IMR-90 (cell line): ENCODE measurements around the gene SLC2A2. TPM values are rescaled to one million over a fixed set of nuclear protein-coding genes. Genes with fewer than 3 reads are reported as not detected.

Experiments
- ATAC-seq: fragments of 200-7000 bp; cut with Tn5 transposase; 2 replicates; pipeline ENCODE4 v1.9.1; 2020; ENCODE audit warnings: low read depth, mild to moderate bottlenecking, moderate library complexity
- BruUV-seq: library from RNA; stranded (reverse); fragments of 400-500 nt; replicated peaks from 2 replicates; lab custom pipeline; 2021; lab: Mats Ljungman, UMichigan
- CTCF ChIA-PET: fragments of 300-600 bp; formaldehyde crosslinking; extraction: SDS; loops from one replicate; lab custom pipeline; 2021; ENCODE audit warnings: antibody characterized with exemption; lab: Yijun Ruan, JAX
- POLR2A ChIA-PET: fragments of 300-600 bp; sonication (Branson Sonifier 250); formaldehyde crosslinking; loops from one replicate; lab custom pipeline; 2022; ENCODE audit warnings: antibody characterized with exemption; ENCODE audit not compliant: unreplicated experiment; lab: Charles Lee
- DNase-seq: peaks from one replicate; pipeline ENCODE4 v3.0.0; 2013
- H2AFZ ChIP-seq: replicated peaks from 2 replicates; pipeline ENCODE3; 2013; ENCODE audit warnings: low read length, mild to moderate bottlenecking; ENCODE audit not compliant: poor library complexity
- H2AK5ac ChIP-seq: 2 replicates; pipeline ENCODE4 v1.6.1; 2013; ENCODE audit warnings: low read depth, low read length, inconsistent platforms
- H2AK9ac ChIP-seq: replicated peaks from 2 replicates; pipeline ENCODE3; 2013; ENCODE audit warnings: mild to moderate bottlenecking, low read depth, low read length, moderate library complexity; ENCODE audit not compliant: poor library complexity
- H2BK120ac ChIP-seq: 2 replicates; pipeline ENCODE4 v1.6.1; 2013; ENCODE audit warnings: low read depth, low read length, inconsistent platforms
- H2BK15ac ChIP-seq: 3 replicates; pipeline ENCODE4 v1.6.1; 2013; ENCODE audit warnings: low read depth, low read length, inconsistent platforms
- H2BK20ac ChIP-seq: 2 replicates; pipeline ENCODE4 v1.6.1; 2013; ENCODE audit warnings: low read depth, mild to moderate bottlenecking, inconsistent platforms, low read length, moderate library complexity
- H2BK5ac ChIP-seq: 2 replicates; pipeline ENCODE4 v1.6.1; 2013; ENCODE audit warnings: mild to moderate bottlenecking, low read depth, low read length, inconsistent platforms; ENCODE audit not compliant: poor library complexity, severe bottlenecking
- H3K14ac ChIP-seq: replicated peaks from 2 replicates; pipeline ENCODE4 v1.6.1; 2013; ENCODE audit warnings: low read depth, low read length, inconsistent platforms
- H3K18ac ChIP-seq: 2 replicates; pipeline ENCODE4 v1.6.1; 2013; ENCODE audit warnings: low read depth, low read length, control low read depth
- H3K23ac ChIP-seq: 2 replicates; pipeline ENCODE4 v1.6.1; 2013; ENCODE audit warnings: low read depth, low read length, inconsistent platforms
- H3K27ac ChIP-seq: 2 replicates; pipeline ENCODE4 v1.5.1; 2013; ENCODE audit warnings: mild to moderate bottlenecking, control low read depth, low read length; ENCODE audit not compliant: insufficient read depth
- H3K27me3 ChIP-seq: 2 replicates; pipeline ENCODE4 v1.6.1; 2013; ENCODE audit warnings: low read length; ENCODE audit not compliant: control insufficient read depth, insufficient read depth
- H3K36me3 ChIP-seq: 2 replicates; pipeline ENCODE4 v1.6.1; 2013; ENCODE audit warnings: low read length, mixed read lengths; ENCODE audit not compliant: control insufficient read depth, insufficient read depth
- H3K4ac ChIP-seq: 2 replicates; pipeline ENCODE4 v1.6.1; 2013; ENCODE audit warnings: low read depth, low read length, inconsistent platforms
- H3K4me1 ChIP-seq: 2 replicates; pipeline ENCODE4 v1.6.1; 2013; ENCODE audit warnings: low read length, mixed read lengths; ENCODE audit not compliant: control insufficient read depth, insufficient read depth
- H3K4me2 ChIP-seq: 2 replicates; pipeline ENCODE4 v1.6.1; 2013; ENCODE audit warnings: low read depth, mild to moderate bottlenecking, control low read depth, low read length, moderate library complexity
- H3K4me3 ChIP-seq: 2 replicates; pipeline ENCODE4 v1.5.1; 2013; ENCODE audit warnings: low read depth, mild to moderate bottlenecking, control low read depth, low read length, moderate library complexity; ENCODE audit not compliant: insufficient read depth
- H3K56ac ChIP-seq: 2 replicates; pipeline ENCODE4 v1.6.1; 2013; ENCODE audit warnings: low read length, inconsistent platforms; ENCODE audit not compliant: insufficient read depth; ENCODE audit errors: extremely low read depth
- H3K79me1 ChIP-seq, 2 experiments: 2 replicates each; pipeline ENCODE4 v1.6.1; 2013; ENCODE audit warnings: low read length in 2 of 2, inconsistent platforms in 1 of 2, low read depth in 1 of 2
- H3K9ac ChIP-seq: 2 replicates; pipeline ENCODE4 v1.6.1; 2013; ENCODE audit warnings: low read depth, low read length, control low read depth
- H3K9me1 ChIP-seq: 2 replicates; pipeline ENCODE4 v1.6.1; 2013; ENCODE audit warnings: low read length, inconsistent platforms; ENCODE audit not compliant: insufficient read depth
- H3K9me3 ChIP-seq: 2 replicates; pipeline ENCODE4 v1.6.1; 2013; ENCODE audit warnings: low read length; ENCODE audit not compliant: control insufficient read depth, insufficient read depth
- H4K20me1 ChIP-seq: 2 replicates; pipeline ENCODE4 v1.6.1; 2013; ENCODE audit warnings: low read length, inconsistent platforms; ENCODE audit not compliant: insufficient read depth
- H4K5ac ChIP-seq: 2 replicates; pipeline ENCODE4 v1.6.1; 2013; ENCODE audit warnings: mild to moderate bottlenecking, low read depth, low read length, control low read depth
- H4K8ac ChIP-seq, 2 experiments: 2 replicates each; pipeline ENCODE4 v1.6.1; 2013; ENCODE audit warnings: low read depth in 2 of 2, low read length in 2 of 2, control low read depth in 1 of 2, inconsistent platforms in 1 of 2
- H4K91ac ChIP-seq: 2 replicates; pipeline ENCODE4 v1.6.1; 2013; ENCODE audit warnings: low read depth, low read length, inconsistent platforms; ENCODE audit not compliant: insufficient read depth
- BHLHE40 ChIP-seq: fragments of 150-350 bp; IDR thresholded peaks from 2 replicates; pipeline ENCODE4 v1.6.1; 2016; ENCODE audit warnings: mild to moderate bottlenecking, low read depth, low read length
- CEBPB ChIP-seq: IDR thresholded peaks from 2 replicates; pipeline ENCODE4 v1.6.1; 2012; ENCODE audit warnings: low read depth, low read length, improper control_type of control experiment
- CHD1 ChIP-seq: IDR thresholded peaks from 2 replicates; pipeline ENCODE4 v1.6.1; 2012; ENCODE audit warnings: low read depth, low read length, improper control_type of control experiment
- FOS ChIP-seq: fragments of 150-350 bp; IDR thresholded peaks from 2 replicates; pipeline ENCODE4 v1.6.1; 2016; ENCODE audit warnings: low read depth, low read length
- MAFK ChIP-seq: IDR thresholded peaks from 2 replicates; pipeline ENCODE4 v1.6.1; 2012; ENCODE audit warnings: low read depth, low read length, improper control_type of control experiment
- MAZ ChIP-seq: IDR thresholded peaks from 2 replicates; pipeline ENCODE4 v1.6.1; 2012; ENCODE audit warnings: low read depth, mild to moderate bottlenecking, low read length, improper control_type of control experiment, moderate library complexity, borderline replicate concordance
- MXI1 ChIP-seq: IDR thresholded peaks from 2 replicates; pipeline ENCODE4 v1.6.1; 2012; ENCODE audit warnings: low read depth, mild to moderate bottlenecking, low read length, moderate library complexity, borderline replicate concordance
- NFE2L2 ChIP-seq: fragments of 150-350 bp; IDR thresholded peaks from 2 replicates; pipeline ENCODE4 v1.6.1; 2016; ENCODE audit warnings: low read depth, mild to moderate bottlenecking, low read length
- POLR2A ChIP-seq: IDR thresholded peaks from 2 replicates; pipeline ENCODE4 v1.6.1; 2012; ENCODE audit warnings: mild to moderate bottlenecking, low read depth, low read length
- RAD21 ChIP-seq: IDR thresholded peaks from 2 replicates; pipeline ENCODE4 v1.6.1; 2012; ENCODE audit warnings: low read length, improper control_type of control experiment
- RCOR1 ChIP-seq: IDR thresholded peaks from 2 replicates; pipeline ENCODE4 v1.6.1; 2012; ENCODE audit warnings: mild to moderate bottlenecking, low read length, improper control_type of control experiment; ENCODE audit not compliant: insufficient replicate concordance
- RFX5 ChIP-seq: IDR thresholded peaks from 2 replicates; pipeline ENCODE4 v1.8.0; 2012; ENCODE audit warnings: low read depth, mild to moderate bottlenecking, low read length, moderate library complexity
- SMC3 ChIP-seq: fragments of 150-350 bp; IDR thresholded peaks from 2 replicates; pipeline ENCODE4 v1.6.1; 2016; ENCODE audit warnings: low read depth, mild to moderate bottlenecking, antibody characterized with exemption, low read length, moderate library complexity
- dilution Hi-C: fragments of 300-500 bp; cut with HindIII; formaldehyde crosslinking; loops from one replicate; pipeline ENCODE4 v1.14.3; 2018; ENCODE audit warnings: low sequenced_read_pairs; ENCODE audit not compliant: unreplicated experiment
- in situ Hi-C: fragments of 300-500 bp; cut with MboI; formaldehyde crosslinking; loops from 3 replicates; pipeline ENCODE4 v1.14.3; 2019; ENCODE audit warnings: low sequenced_read_pairs, inconsistent platforms, mixed read lengths
- intact Hi-C: fragments of 100-400 bp; cut with micrococcal nuclease; formaldehyde crosslinking; loops from 2 replicates; pipeline ENCODE4 v1.10.0; 2022
- polyA plus RNA-seq, 3 experiments: library from polyadenylated mRNA; depleted of rRNA; stranded (reverse); fragments of >200 nt; gene quantifications; 2 replicates each; pipeline ENCODE4 v1.2.3, GENCODE V29; 2012; ENCODE audit warnings: low replicate concordance in 1 of 3
- total RNA-seq: library from RNA; depleted of rRNA; stranded (reverse); fragments of >200 nt; gene quantifications from 2 replicates; pipeline ENCODE4 v1.2.3, GENCODE V29; 2012
- TF ChIP-seq, protein P1 (sequence below): fragments of 150-350 bp; IDR thresholded peaks from 2 replicates; pipeline ENCODE4 v1.6.1; 2016; ENCODE audit warnings: low read depth, mild to moderate bottlenecking, low read length, moderate library complexity, borderline replicate concordance
- TF ChIP-seq, protein P2 (sequence below): conservative IDR thresholded peaks from 2 replicates; pipeline ENCODE4 v1.5.1; 2012; ENCODE audit warnings: mild to moderate bottlenecking, low read depth, low read length, improper control_type of control experiment
- TF ChIP-seq, protein P3 (sequence below): fragments of 150-350 bp; IDR thresholded peaks from 2 replicates; pipeline ENCODE4 v1.6.1; 2017; ENCODE audit warnings: mild to moderate bottlenecking, antibody characterized with exemption, low read length, low read depth

Gene SLC2A2
- total and polyA plus RNA-seq, 2 of the 4 experiments (the other 2 are of a cell fraction) = not detected

DNA sequence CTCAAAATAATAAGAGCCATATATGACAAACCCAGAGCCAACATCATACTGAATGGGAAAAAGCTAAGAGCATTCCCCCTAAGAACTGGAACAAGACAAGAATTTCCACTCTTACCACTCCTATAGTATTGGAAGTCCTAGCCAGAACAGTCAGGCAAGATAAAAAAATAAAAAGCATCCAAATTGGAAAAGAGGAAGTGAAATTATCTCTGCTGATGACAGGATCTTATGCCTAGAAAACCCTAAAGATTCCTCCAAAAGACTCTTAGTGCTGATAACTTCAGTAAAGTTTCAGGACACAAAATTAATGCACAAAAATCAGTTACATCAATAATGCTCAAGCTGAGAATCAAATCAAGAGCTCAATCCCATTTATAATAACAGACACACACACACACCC, 45.9 kb upstream of the SLC2A2 start:
- Histone ChIP-seq H2AK5ac (no peak overlapping the region), H3K27ac (no peak overlapping the region), H2BK20ac (no peak overlapping the region), H3K4me2 (no peak overlapping the region), H2AK9ac (no peak overlapping the region), H4K5ac (no peak overlapping the region), H3K14ac (no peak overlapping the region), H4K8ac (no peak overlapping the region), H3K23ac (no peak overlapping the region), H3K9ac (no peak overlapping the region), H2BK5ac (no peak overlapping the region), H4K20me1 (no peaks in the 10 kb centered on the region), H2BK15ac (no peak overlapping the region), H2BK120ac (no peak overlapping the region), H3K4me3 (no peak overlapping the region), H3K27me3 (no peaks in the 10 kb centered on the region), H2AFZ (no peak overlapping the region), H3K36me3 (peaks cover 2% of the 10 kb centered on the region; the same call in 1 of the 2 replicates), H3K18ac (no peak overlapping the region), H3K4ac (no peak overlapping the region), H3K4me1 (no peaks in the 10 kb centered on the region), H3K79me1 (no peaks in the 10 kb centered on the region), H3K56ac (no peak overlapping the region), H3K9me3 (no peaks in the 10 kb centered on the region), H3K9me1 (no peaks in the 10 kb centered on the region), H4K91ac (no peak overlapping the region)
- ATAC-seq = no peak
- no TSS peak for BruUV-seq
- TF ChIP-seq CHD1 (no peak), CEBPB (no peak), MAFK (no peak), BHLHE40 (no peak), FOS (no peak), MAZ (no peak), RFX5 (no peak), POLR2A (no peak), NFE2L2 (no peak), RAD21 (no peak), SMC3 (no peak), RCOR1 (no peak), MXI1 (no peak)
- TF ChIP-seq, protein P1, sequence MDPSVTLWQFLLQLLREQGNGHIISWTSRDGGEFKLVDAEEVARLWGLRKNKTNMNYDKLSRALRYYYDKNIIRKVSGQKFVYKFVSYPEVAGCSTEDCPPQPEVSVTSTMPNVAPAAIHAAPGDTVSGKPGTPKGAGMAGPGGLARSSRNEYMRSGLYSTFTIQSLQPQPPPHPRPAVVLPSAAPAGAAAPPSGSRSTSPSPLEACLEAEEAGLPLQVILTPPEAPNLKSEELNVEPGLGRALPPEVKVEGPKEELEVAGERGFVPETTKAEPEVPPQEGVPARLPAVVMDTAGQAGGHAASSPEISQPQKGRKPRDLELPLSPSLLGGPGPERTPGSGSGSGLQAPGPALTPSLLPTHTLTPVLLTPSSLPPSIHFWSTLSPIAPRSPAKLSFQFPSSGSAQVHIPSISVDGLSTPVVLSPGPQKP = no peak
- TF ChIP-seq, protein P2, sequence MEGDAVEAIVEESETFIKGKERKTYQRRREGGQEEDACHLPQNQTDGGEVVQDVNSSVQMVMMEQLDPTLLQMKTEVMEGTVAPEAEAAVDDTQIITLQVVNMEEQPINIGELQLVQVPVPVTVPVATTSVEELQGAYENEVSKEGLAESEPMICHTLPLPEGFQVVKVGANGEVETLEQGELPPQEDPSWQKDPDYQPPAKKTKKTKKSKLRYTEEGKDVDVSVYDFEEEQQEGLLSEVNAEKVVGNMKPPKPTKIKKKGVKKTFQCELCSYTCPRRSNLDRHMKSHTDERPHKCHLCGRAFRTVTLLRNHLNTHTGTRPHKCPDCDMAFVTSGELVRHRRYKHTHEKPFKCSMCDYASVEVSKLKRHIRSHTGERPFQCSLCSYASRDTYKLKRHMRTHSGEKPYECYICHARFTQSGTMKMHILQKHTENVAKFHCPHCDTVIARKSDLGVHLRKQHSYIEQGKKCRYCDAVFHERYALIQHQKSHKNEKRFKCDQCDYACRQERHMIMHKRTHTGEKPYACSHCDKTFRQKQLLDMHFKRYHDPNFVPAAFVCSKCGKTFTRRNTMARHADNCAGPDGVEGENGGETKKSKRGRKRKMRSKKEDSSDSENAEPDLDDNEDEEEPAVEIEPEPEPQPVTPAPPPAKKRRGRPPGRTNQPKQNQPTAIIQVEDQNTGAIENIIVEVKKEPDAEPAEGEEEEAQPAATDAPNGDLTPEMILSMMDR = no peak
- TF ChIP-seq, protein P3, sequence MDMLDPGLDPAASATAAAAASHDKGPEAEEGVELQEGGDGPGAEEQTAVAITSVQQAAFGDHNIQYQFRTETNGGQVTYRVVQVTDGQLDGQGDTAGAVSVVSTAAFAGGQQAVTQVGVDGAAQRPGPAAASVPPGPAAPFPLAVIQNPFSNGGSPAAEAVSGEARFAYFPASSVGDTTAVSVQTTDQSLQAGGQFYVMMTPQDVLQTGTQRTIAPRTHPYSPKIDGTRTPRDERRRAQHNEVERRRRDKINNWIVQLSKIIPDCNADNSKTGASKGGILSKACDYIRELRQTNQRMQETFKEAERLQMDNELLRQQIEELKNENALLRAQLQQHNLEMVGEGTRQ = no peak
- dilution Hi-C loops (no loop called here), intact Hi-C loops (no loop called here), in situ Hi-C loops (no loop called here)
- no peak for DNase-seq
- ChIA-PET CTCF (interaction anchor here (0.5 kb wide), 1 partner anchor 23 kb away, joined by 3 read pairs; no protein-coding TSS in a partner anchor), POLR2A (no interaction called here)
